Lower leg skin (tissue), 4 donors: ENCODE measurements around the gene PKP1. TPM values are rescaled to one million over a fixed set of nuclear protein-coding genes. Genes with fewer than 3 reads are reported as not detected.

Experiments
- DNase-seq, 2 donors: peaks; one replicate each; pipeline ENCODE4 v3.0.0-alpha.2; 2019; ENCODE audit warnings: low spot score in 2 of 2
- H3K4me3 ChIP-seq: fragments of 200-600 bp; sonication (generic); 2 replicates; pipeline ENCODE4 v1.5.1; 2017; ENCODE audit warnings: mild to moderate bottlenecking, low read depth; ENCODE audit not compliant: poor library complexity, severe bottlenecking
- POLR2A ChIP-seq, 2 donors: fragments of 450-650 bp; IDR thresholded peaks; one replicate each; pipeline ENCODE4 v1.6.1; 2016 to 2017; ENCODE audit warnings: antibody characterized with exemption in 2 of 2, mild to moderate bottlenecking in 1 of 2, moderate library complexity in 1 of 2
- WGBS, 2 donors: methylation state at CpG; one replicate each; pipeline ENCODE4 v1.1.5; 2018; 5-methylcytosine and 5-hydroxymethylcytosine counted together
- intact Hi-C: fragments of 100-400 bp; cut with DNase I; formaldehyde crosslinking; loops from one replicate; pipeline ENCODE4 v1.15.0; 2023; ENCODE audit warnings: low total_unique reads
- total RNA-seq, 4 donors: library from RNA; depleted of rRNA; stranded (reverse); fragments of >200 nt; gene quantifications; one replicate each; pipeline ENCODE4 v1.1.0, GENCODE V29; 2016
- TF ChIP-seq, protein P1 (sequence below), 3 donors: fragments of 450-650 bp; IDR thresholded peaks; one replicate each; pipeline ENCODE4 v1.5.1; 2016; ENCODE audit warnings: antibody characterized with exemption in 3 of 3, mild to moderate bottlenecking in 3 of 3, moderate library complexity in 2 of 3

Gene PKP1
- total RNA-seq, 4 donors from 2014 or later: 928 to 1,274 (median 961) TPM

DNA sequence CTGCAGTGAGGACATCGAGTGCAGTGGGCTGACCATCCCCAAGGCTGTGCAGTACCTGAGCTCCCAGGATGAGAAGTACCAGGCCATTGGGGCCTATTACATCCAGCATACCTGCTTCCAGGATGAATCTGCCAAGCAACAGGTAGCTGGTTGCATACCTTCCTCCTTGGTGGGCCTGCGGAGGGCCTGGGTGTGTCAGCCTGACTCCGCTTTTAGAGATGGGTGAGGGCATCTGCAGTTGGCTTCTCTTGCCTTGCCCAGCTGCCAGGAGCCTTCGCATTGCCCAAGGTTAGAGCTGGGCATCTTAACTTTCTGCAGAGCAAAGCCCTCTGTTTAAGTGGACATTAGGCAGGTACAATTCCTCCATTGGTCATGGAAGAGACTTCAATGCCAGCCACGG lies 33.2 kb downstream of the PKP1 start:
- DNase-seq: no peak
- intact Hi-C loops: no loop called here
- no peak overlapping the region for H3K4me3 ChIP-seq
- WGBS, 2 donors: 76 to 83% methylated on average over 5 of the region's 5 CpGs
- TF ChIP-seq POLR2A (IDR thresholded peaks at IDR 0.05): no peak
- TF ChIP-seq, protein P1, sequence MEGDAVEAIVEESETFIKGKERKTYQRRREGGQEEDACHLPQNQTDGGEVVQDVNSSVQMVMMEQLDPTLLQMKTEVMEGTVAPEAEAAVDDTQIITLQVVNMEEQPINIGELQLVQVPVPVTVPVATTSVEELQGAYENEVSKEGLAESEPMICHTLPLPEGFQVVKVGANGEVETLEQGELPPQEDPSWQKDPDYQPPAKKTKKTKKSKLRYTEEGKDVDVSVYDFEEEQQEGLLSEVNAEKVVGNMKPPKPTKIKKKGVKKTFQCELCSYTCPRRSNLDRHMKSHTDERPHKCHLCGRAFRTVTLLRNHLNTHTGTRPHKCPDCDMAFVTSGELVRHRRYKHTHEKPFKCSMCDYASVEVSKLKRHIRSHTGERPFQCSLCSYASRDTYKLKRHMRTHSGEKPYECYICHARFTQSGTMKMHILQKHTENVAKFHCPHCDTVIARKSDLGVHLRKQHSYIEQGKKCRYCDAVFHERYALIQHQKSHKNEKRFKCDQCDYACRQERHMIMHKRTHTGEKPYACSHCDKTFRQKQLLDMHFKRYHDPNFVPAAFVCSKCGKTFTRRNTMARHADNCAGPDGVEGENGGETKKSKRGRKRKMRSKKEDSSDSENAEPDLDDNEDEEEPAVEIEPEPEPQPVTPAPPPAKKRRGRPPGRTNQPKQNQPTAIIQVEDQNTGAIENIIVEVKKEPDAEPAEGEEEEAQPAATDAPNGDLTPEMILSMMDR (IDR thresholded peaks at IDR 0.05): no peak

DNA sequence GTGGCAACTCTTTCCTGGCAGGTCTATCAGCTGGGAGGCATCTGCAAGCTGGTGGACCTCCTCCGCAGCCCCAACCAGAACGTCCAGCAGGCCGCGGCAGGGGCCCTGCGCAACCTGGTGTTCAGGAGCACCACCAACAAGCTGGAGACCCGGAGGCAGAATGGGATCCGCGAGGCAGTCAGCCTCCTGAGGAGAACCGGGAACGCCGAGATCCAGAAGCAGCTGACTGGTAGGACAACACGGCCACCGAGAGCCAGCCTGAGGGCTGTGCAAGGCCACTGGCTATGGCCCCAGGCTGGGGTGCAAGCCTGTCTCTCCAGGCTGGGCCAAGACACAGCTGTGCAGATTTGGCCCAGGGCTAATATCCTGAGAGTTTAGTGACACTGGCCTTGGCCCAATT lies 34.2 kb downstream of the PKP1 start:
- WGBS, 2 donors: 85 to 87% methylated on average over 8 to 10 of the region's 13 CpGs
- no peak overlapping the region for H3K4me3 ChIP-seq
- intact Hi-C loops: no loop called here
- no peak for DNase-seq
- TF ChIP-seq, protein P1 (IDR thresholded peaks at IDR 0.05): no peak
- TF ChIP-seq POLR2A (IDR thresholded peaks at IDR 0.05): no peak

DNA sequence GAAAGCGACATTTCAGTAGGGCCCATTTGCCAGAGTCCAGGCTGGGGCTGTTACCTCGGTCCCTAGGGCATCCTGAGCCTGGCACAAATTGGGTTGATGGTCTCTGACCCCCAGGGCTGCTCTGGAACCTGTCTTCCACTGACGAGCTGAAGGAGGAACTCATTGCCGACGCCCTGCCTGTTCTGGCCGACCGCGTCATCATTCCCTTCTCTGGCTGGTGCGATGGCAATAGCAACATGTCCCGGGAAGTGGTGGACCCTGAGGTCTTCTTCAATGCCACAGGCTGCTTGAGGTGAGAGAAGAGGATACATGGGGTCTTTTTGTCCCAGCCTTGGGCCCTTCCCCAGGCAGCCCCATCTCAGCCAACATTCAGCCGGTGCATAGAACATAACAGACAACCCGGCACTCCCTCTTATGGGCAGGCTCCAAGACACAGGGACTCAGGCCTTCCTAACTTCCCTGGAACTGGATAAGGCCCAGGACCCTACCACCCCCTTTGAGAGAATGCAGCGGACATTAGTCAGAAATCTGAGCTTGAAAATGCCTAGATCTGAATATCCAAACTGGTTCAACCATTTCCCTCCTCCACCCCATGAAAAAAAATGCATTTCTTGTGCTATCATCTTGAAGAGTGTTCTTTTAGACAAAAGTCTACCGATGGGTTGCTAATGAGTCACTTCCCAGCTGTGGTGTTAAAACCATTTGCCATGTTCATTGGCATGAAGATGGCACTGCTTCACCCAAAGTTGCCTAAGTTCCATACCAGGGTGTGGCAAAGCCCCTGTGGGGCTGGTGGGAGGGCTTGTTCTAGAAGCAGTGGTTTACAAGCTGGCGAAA lies 35.4 kb downstream of the PKP1 start:
- intact Hi-C loops: no loop called here
- TF ChIP-seq, protein P1 (IDR thresholded peaks at IDR 0.05): no peak
- TF ChIP-seq POLR2A (IDR thresholded peaks at IDR 0.05): no peak
- no peak for DNase-seq
- no peak overlapping the region for H3K4me3 ChIP-seq
- WGBS, 2 donors: 56 to 77% methylated on average over 12 to 15 of the region's 15 CpGs

DNA sequence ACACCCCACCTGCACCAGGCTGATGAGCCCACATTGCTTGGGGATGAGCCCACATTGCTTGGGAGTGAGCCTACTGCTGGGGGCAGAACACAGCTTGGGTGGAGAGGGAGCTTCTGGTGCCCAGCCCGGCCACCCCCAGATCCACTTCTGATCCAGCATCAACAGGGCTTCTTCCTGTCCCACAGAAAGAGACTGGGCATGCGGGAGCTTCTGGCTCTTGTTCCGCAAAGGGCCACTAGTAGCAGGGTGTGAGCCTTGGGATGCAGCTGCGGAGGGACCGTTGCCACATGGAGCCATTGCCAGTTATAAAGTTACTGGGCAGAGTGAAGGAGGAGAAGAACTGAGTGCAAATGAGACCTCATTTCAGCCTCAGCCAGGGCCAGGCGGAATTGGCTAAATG lies 36.3 kb downstream of the PKP1 start:
- H3K4me3 ChIP-seq: no peak overlapping the region
- TF ChIP-seq, protein P1 (IDR thresholded peaks at IDR 0.05): no peak
- no peak for TF ChIP-seq POLR2A (IDR thresholded peaks at IDR 0.05)
- WGBS, 2 donors: 39 to 65% methylated on average over 6 of the region's 6 CpGs
- intact Hi-C loops: no loop called here
- no peak for DNase-seq

DNA sequence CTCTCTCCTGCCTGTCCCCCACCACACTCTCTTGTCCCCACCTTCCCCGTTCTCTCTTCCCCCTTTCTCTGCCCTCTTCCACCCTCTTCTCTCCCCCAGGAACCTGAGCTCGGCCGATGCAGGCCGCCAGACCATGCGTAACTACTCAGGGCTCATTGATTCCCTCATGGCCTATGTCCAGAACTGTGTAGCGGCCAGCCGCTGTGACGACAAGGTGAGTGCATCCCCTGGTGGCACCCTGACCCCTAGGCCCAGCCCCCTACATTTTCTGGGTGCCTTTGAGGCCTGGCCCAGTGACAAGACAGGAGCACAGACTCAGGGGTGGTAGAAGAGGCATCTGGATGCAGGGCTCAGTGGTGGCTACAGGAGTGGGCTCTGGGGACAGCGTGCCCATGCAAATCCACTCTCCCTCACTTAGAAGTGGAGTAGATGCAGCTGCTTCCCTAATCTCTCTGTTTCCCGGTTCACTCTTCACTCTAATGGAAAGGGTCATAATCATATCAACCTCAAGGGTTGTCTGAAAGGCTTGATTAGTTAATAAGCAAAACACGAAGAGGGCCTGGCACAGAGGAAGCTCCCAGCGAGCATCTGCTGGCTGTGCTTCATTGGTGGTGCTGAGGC lies 37.0 kb downstream of the PKP1 start:
- intact Hi-C loops: no loop called here
- DNase-seq: no peak
- no peak for TF ChIP-seq POLR2A (IDR thresholded peaks at IDR 0.05)
- 78 to 87% methylated on average over 12 of the region's 12 CpGs for WGBS, 2 donors
- H3K4me3 ChIP-seq: no peak overlapping the region

DNA sequence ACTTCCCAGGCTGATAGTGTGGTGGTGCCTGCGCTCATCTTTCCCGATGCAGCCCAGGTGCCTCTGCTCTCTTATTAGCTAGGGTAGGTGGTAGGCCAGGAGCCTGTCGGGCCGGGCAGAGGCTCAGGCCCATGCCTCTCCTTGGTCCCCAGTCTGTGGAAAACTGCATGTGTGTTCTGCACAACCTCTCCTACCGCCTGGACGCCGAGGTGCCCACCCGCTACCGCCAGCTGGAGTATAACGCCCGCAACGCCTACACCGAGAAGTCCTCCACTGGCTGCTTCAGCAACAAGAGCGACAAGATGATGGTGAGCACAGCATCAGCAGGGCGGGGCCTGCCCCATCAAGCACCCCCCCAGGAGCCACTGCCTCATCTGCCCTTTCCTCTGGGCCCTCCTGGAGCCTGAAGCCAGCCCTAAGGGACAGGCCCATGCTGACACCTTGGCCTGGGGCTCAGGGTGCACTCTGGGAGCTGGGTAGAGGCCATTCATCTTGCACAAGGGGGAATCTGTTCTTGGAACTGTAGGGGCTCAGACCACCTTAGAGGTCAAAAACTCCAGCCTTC lies 38.6 kb downstream of the PKP1 start:
- DNase-seq: no peak
- intact Hi-C loops: no loop called here
- TF ChIP-seq POLR2A (IDR thresholded peaks at IDR 0.05): no peak
- TF ChIP-seq, protein P1 (IDR thresholded peaks at IDR 0.05): no peak
- no peak overlapping the region for H3K4me3 ChIP-seq
- WGBS, 2 donors: 88 to 96% methylated on average over 13 to 15 of the region's 15 CpGs
